NCI-H2227 (cell line): ENCODE measurements around the gene MBD5.

Experiments
- DNase-seq: peaks from one replicate; lab custom pipeline; 2025; ENCODE audit not compliant: unreplicated experiment; lab: John Stamatoyannopoulos, UW

The MBD5 gene

GRCh38 chr2:148455791-148456190, 434.9 kb downstream of the MBD5 start:
- no peak for DNase-seq

DNA sequence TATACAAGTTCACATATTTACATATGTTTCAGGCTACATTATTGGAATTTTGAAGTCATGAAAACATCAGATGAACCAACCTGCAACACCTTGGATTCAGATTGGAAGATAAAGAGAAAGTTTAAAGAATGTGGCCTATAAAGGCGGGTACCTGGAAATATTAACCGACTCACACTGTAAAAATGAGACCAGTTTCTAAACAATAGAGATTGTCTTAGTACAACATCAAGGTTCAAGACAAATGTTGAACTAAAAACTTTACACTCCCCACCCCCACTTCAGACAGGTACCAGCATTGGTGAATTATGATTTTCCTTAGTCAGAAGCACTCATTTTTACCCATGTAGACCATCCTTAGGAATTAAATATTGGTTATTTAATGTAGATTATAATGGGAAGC, 437.3 kb downstream of the MBD5 start:
- no peak for DNase-seq

DNA sequence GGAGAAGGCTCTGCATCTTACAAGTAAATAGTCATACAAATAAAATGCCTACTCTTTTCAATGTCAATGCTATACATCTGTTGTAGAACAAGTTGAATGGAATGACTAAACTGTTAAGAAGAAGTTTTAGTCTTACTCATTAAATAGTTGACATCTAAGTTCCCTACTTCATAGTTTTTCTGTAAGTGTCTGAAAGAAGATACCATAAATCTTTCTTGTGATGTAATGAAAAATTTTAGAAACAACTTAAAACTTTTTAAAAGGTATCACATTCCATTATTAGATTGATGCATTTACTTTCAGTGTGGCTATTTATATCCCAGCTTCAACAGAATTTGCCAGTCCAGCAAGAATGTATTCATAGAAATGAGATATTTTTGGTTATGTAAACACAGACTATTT, 438.5 kb downstream of the MBD5 start:
- DNase-seq = no peak

DNA sequence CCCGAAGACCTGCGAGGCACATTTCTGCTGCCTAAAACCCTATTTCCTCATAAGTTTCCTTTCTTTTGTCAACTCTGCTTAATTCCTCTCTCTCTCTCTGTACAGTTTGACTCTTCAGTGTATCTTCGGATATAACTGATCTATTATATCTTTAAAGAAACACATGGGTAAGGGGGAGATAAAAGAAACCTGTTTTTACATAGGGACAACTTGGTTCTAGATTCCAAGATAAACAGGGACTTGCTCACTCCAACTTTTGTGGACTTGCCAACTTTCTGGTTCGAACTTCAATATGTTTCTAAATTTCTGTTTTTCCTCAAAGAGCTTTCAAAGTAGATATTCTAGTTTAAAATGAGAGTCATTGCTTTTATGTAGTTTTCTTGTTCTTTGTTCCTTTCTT, 441.0 kb downstream of the MBD5 start:
- no peak for DNase-seq

DNA sequence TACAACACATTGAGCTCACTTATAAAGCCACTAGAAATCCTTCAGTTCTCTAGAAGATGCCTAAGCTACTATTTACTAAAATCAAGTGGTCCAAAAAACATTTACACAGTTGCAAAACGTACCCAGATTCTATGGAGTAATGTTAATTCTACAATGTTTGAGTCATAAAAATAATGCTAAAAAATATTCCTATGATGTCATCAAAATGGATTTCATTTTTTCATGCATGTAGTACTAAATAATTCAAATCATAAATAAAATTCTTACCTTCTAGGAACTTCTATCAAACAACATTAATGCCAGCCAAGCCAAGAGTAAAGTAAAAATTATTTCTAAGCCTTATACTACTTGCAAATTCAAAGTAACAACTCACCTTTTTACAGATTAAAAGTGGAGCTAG, 454.7 kb downstream of the MBD5 start:
- DNase-seq = no peak

GRCh38 chr2:148479398-148479797, 458.5 kb downstream of the MBD5 start:
- DNase-seq = no peak

DNA sequence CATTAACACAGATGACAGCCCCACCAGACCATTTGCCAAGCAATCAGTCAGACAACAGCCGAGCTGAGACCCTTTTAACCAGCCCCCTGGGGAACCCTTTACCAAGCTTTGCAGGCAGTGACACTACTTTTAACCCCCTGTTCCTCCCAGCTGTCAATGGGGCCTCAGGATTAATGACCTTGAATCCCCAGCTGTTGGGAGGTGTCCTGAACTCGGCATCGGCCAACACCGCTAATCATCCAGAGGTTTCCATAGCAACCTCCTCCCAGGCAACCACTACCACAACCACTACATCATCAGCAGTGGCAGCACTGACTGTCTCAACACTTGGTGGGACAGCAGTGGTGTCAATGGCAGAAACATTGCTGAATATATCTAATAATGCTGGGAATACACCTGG, 462.8 kb downstream of the MBD5 start:
- peak; percentile 87 for DNase-seq

- no peak for DNase-seq
Measured at GRCh38 chr2:148484066-148484465, 463.2 kb downstream of the MBD5 start.

DNA sequence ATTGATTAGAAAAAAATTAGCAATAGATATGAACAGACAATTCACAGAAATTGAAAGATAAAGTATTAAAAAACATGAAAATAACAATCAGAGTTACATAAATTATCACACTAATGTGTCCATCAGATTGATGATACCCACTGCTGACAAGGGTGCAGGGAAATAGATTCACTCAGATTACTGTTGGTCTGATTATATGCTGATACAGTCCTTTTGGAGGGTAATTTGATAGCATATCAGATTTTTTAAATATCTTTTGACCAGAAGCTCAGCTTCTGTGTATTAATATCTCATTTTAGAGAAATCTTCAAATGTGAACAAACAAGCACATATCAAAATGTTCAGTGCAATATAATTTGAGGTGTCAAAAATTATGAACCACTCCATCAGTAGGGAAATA, 465.8 kb downstream of the MBD5 start:
- no peak for DNase-seq

DNA sequence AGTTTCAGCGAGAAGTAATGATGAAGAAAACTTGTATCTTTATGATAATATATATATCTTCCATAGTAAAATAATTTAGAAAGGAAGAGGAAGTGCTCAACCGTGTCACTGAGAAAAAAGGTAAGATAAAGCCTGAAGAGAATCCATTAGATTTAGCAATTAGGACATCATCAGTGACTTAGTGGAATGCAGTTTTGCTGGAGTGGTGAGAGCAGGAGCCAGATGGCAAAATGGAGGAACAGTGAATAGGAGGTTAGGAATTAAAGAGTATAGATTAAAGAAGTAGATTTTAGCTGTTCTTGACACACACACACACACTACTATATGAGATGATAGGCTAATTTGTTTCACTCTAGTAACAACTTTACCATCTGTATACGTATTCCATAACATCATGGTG, 466.5 kb downstream of the MBD5 start:
- no peak for DNase-seq

DNA sequence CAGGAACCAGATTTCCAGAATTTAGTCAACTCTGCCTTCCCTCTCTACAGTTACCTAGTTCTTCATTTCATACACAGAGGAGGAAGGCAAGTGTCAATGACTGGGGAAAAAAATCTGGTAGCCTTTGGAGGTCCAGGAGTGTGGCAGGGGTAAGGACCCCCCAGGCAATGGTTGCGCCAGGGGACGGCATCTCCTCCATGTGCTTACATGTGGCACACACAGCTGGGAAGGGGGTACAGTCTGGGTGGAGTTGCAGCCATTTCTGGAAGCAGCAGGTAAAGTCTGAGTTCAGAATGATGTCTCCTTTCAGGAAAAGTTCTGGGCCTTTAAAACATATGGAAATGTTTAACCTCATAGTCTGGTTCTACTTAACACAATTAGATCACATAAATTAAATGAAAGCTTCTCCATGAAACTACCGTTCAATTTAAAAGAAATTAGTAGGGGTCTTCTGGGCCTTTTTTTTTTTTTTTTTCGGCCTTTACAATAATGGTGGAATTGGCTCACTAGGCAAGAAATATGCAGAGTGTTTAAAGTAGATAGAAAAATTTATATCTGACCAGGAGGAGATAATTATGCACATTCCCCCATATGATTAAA, 470.0 kb downstream of the MBD5 start:
- no peak for DNase-seq

DNA sequence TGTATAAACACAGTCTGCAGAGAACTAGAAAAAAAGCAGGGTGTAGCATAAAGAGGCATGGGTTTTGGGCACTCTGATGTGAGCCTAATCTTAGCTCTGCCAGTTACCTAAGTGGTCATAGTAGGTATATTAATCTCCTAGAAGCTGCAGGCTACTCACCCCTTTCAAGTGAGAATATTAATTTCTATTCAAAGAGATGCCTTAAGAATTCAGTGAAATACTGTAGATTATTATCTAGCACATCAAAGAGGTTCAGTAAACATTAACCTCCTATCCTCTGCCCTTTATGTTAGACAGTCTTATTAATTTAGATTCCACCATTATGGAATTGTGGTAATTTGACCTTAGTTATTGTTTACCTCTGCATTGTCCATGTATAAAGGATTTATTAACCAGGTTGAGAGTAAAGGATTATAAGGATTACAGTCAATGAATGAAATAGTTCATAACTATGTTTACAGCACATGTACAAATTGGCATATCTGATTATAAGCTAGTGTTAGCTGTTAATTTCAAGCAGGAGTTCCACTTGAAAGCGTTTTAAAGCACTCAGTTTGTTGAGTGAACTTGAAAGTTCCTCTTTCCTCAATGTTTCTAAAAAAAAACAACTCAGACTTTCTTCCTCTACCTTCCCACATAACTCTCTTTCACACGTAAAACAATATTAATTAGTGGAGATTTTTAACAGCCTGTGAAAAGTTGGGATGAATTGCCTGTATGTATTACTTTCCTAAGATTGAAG, 473.1 kb downstream of the MBD5 start:
- no peak for DNase-seq

- DNase-seq = no peak
Measured at GRCh38 chr2:148495586-148495985, 474.7 kb downstream of the MBD5 start.

DNA sequence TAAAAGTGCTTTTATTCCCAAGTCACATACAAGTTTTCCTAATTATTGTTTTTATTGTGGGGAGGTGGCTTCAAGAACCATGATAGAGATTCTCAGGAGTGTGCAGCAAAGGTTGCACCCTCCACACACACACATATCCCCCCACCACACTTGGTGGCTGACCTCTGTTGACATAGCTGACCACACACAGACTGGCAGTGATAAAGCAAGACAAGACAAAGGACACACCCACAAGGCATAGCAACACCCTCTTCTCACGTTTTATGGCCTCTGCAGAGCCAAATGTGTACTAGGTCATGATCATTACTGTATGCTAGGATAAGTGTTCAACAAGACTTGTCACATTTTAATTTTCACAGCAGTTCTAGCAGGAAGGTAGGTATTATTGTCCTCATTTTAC, 480.7 kb downstream of the MBD5 start:
- DNase-seq = no peak

DNA sequence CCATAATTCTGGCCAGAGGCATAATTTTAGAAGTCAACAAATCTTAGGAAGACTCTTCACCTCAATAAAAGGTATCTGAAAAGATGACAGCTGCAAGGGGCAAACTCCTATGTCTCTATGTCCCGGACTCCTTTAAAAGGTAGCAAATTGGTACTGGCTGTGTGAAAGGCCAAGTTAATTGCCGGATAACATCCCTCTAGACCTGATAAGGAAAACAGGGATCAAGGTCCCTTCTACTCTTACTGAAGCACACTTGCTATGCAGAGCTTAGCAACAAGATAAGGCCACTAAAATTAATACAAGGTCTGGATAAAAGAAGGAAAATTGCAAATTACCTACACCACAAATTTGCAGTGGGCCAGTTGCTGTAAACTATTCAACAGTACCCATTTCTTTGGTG, 482.6 kb downstream of the MBD5 start:
- DNase-seq = no peak

- DNase-seq = no peak
Measured at GRCh38 chr2:148507970-148508369, 487.1 kb downstream of the MBD5 start.

- no peak for DNase-seq
Measured at GRCh38 chr2:148508878-148509287, 488.0 kb downstream of the MBD5 start.

DNA sequence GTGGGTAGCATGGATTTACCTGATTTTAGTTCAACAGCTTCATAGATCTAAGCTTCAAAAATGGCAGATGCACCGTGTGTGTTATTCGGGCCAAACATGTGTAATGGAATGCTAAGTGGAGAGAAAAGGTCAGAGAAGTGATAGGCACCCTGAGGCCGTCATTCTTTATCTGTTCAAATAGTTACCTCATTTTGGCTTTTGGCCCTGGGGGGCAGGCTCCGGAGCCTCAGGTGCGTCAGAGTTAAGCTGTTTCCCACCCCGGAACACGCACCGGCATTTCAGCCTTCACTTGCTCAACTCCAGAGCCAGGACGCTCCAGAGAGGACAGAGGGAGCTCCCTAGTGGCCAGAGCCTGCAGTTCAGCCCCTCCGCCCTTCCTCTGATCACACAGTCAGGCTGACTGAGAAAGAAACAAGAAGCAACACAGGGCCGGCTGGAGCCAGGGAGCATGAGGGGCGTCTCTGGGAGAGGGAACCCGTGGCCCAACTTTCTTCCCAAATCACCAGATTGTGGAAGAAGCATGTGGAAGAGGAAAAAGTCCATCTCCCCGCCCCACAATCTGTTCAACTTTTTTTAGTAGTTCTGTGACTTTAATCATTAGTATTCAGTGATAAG, 488.5 kb downstream of the MBD5 start:
- DNase-seq = peak; percentile 89

- no peak for DNase-seq
Measured at GRCh38 chr2:148511883-148512282, 491.0 kb downstream of the MBD5 start.

DNA sequence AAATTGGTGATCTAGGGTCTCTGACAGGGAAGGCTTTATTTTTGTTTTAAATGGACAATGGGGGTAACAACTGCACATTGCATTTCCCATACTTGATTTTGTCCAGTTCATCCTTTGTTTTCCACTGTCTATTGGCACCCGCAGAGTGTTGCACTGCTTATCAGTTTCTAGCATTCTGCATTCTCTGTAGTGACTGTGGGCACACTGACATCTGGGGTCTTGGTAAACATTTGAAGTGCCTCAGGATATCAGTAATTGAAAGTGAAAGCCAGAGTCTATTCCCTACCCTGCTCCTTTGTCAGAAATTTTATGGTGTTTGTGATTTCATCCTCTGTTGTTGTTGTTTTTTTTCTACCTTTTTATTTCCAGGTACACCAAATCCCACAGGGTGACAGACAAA, 491.6 kb downstream of the MBD5 start:
- DNase-seq = no peak

- DNase-seq = no peak
Measured at GRCh38 chr2:148513427-148513826, 492.5 kb downstream of the MBD5 start.

DNA sequence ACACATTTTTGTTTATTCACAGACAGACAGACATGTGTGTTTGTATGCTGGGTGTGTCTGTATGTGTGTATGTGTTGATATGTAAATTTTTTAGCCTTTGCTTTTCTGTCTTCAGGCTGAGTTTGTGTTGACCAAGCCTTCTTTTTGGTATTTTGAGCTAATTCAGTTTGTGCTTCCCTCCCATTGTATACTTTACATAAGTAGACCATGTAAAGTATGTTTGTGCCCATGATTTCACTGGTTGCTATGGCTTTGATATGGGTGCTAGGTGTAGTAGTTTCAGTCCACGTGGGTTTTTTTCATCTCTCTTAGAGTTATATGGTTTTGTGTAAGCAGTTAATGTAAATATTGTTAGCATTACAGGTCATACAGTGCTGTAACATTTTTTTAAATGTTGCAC, 494.2 kb downstream of the MBD5 start:
- no peak for DNase-seq

GRCh38 chr2:148515976-148516375, 495.1 kb downstream of the MBD5 start:
- DNase-seq = no peak
